Subcutaneous adipose tissue (tissue), 4 donors: ENCODE results near the gene CACYBP. TPM values are rescaled to one million over a fixed set of nuclear protein-coding genes. Genes with fewer than 3 reads are reported as not detected.

Experiments used
- CTCF ChIP-seq: fragments of 450-650 bp; IDR thresholded peaks from one replicate; pipeline ENCODE4 v1.5.1; 2016; ENCODE audit warnings: low read depth, mild to moderate bottlenecking, control low read depth, antibody characterized with exemption, moderate library complexity
- total RNA-seq, 4 donors: library from RNA; depleted of rRNA; stranded (reverse); fragments of >200 nt; gene quantifications; one replicate each; pipeline ENCODE4 v1.1.0, GENCODE V29; 2016

The CACYBP gene
- total RNA-seq, 4 donors from 2014 or later, result 49.1 to 337 (median 169) TPM

- no peak for TF ChIP-seq CTCF
Observed at GRCh38 chr1:175015243-175015642, 15.5 kb downstream of the CACYBP start.

- TF ChIP-seq CTCF, result no peak
Observed at GRCh38 chr1:175019524-175019923, 19.8 kb downstream of the CACYBP start.

GRCh38 chr1:175023043-175023921, 23.5 kb downstream of the CACYBP start, which contains the start of gene MRPS14:
TSS of gene MRPS14 (minus strand) at chr1:175023425. CDS start at chr1:175023408, 17 bp downstream.
- no peak for TF ChIP-seq CTCF

GRCh38 chr1:175024773-175025172, 25.0 kb downstream of the CACYBP start:
- TF ChIP-seq CTCF, result no peak

- TF ChIP-seq CTCF, result no peak
Observed at GRCh38 chr1:175033953-175034352, 34.2 kb downstream of the CACYBP start.

GRCh38 chr1:175034775-175035174, 35.0 kb downstream of the CACYBP start:
- no peak for TF ChIP-seq CTCF

GRCh38 chr1:175035865-175036264, 36.1 kb downstream of the CACYBP start:
- TF ChIP-seq CTCF, result no peak
